ENCODE measurements around the gene VGF. TPM values are rescaled to one million over a fixed set of nuclear protein-coding genes. Genes with fewer than 3 reads are reported as not detected.

Gene VGF
- total and polyA plus RNA-seq, 2 donors (not counting 1 experiment from before 2014, with no cell fraction given): 0.10 to 0.17 TPM

DNA sequence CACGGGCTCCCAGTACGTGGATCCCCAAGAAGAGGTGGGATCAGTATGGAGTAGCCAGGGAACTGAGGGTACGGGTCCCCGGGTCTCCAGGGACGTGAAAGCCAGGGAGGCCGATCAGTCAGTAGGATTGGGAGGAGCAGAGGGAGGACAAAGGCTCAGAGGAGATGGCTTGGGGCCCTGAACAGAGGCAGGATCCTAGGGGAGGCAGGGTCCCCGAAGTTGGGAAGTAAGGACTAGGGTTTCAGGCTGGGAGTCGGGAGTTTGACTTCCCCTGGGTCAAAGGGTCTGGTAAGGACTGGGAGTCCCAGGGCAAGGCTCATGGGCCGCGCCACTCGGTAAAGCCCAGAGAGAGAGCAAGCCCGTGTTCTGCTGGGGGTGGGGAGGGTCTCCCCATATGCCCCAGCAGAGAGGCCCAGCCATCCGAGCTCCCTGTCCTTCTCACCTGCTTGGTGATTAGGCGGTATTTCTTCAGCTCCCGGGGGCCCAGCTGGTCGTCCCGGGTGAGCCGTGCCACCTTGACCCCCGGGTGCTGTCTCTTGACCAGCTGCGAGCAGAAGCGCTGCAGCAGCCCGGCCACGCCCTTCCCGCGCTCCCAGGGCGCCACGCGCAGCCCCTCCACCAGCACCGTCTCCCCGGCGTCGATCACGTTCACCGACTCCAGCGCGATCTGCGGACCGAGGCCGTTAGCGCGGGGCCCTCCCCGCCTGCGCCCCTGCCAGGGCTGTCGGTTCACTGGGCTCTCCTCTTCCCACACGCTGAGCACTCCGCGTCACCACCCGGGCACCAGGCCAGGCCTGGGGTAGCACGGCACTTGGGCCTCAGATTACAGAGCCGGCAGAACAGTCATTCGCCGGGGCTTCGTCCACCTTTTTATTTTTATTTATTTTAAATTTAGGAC is 7.7 kb upstream of the VGF start:
- H4K20me1 ChIP-seq (ENCODE audit: control insufficient read depth, insufficient read depth, low read length, poor library complexity, severe bottlenecking): no peaks in the 10 kb centered on the region
- Mint-ChIP-seq H3K27me3 (peaks cover 82% of the 10 kb centered on the region), H3K4me1 (peaks cover 44% of the 10 kb centered on the region), H3K9me3 (ENCODE audit: insufficient read depth) (no peaks in the 10 kb centered on the region), H3K4me3 (peak overlapping the region; percentile 50), H3K27ac (peak overlapping the region; percentile 56)
- peaks cover 0 to 51% (median 1%) of the 10 kb centered on the region in 3 donors for H3K9me3 ChIP-seq (ENCODE audit: control extremely low read depth in 1 of 3, control insufficient read depth in 2 of 3, insufficient read depth in 1 of 3, low read length in 2 of 3)
- peak overlapping the region in 1 of 5 experiments; percentile 23 for H3K4me3 ChIP-seq (ENCODE audit: control extremely low read depth in 1 of 5, extremely low read depth in 1 of 5, insufficient read depth in 1 of 5, low read depth in 2 of 5, low read length in 4 of 5)
- H3K27ac ChIP-seq (ENCODE audit: low read length in 2 of 2): no peak overlapping the region
- H2AFZ ChIP-seq (ENCODE audit: insufficient read depth, low read depth, low read length, poor library complexity, severe bottlenecking): no peak overlapping the region
- intact Hi-C loops (cut with micrococcal nuclease): no loop called here
- DNase-seq: peak; percentile 41
- TF ChIP-seq CTCF (IDR thresholded peaks at IDR 0.05) (no peak), EZH2 (IDR thresholded peaks at IDR 0.05; ENCODE audit: borderline replicate concordance, insufficient read depth, low read depth, low read length, poor library complexity, severe bottlenecking) (no peak)
- ATAC-seq (ENCODE audit: low read depth): no peak
- no peak overlapping the region for H3K9ac ChIP-seq (ENCODE audit: low read length)
- peaks cover 0 to 100% (median 84%) of the 10 kb centered on the region in 4 experiments for H3K27me3 ChIP-seq (replicated peaks in 1 of 4; ENCODE audit: control extremely low read depth in 1 of 4, control insufficient read depth in 3 of 4, insufficient read depth in 4 of 4, low read length in 3 of 4)
- H3K36me3 ChIP-seq (replicated peaks in 1 of 2; ENCODE audit: control extremely low read depth in 1 of 2, control insufficient read depth in 1 of 2, extremely low read depth in 1 of 2, insufficient read depth in 2 of 2, low read length in 1 of 2): no peaks in the 10 kb centered on the region
- CTCF ChIA-PET: interaction anchor here (0.9 to 1.3 kb wide), 3 partner anchors 8 to 283 kb away, joined by 3 to 7 read pairs (median 3); partner anchors contain the start of genes UFSP1 and VGF
- no peaks in the 10 kb centered on the region for H3K79me2 ChIP-seq (ENCODE audit: control insufficient read depth, insufficient read depth, low read length)
- peak overlapping the region; percentile 56 for H3K4me2 ChIP-seq (replicated peaks; ENCODE audit: low read depth, low read length, poor library complexity, severe bottlenecking)
- POLR2A ChIA-PET: no interaction called here
- H3K4me1 ChIP-seq (ENCODE audit: control insufficient read depth in 2 of 2, insufficient read depth in 2 of 2, low read length in 2 of 2): peaks cover 53 to 59% of the 10 kb centered on the region in 2 donors
- 6% methylated on average over 46 of the region's 53 CpGs for WGBS (ENCODE audit: insufficient coverage)

Data from B cell (primary cell).